Endothelial cell of umbilical vein (primary cell): ENCODE data around the gene ZNF385C. TPM values are rescaled to one million over a fixed set of nuclear protein-coding genes. Genes with fewer than 3 reads are reported as not detected.

Source experiments
- BruUV-seq: library from RNA; stranded (reverse); fragments of 400-500 nt; replicated peaks from 2 replicates; lab custom pipeline; 2021; lab: Mats Ljungman, UMichigan
- CTCF ChIA-PET: fragments of 300-600, 350-600 bp; sonication (Branson Sonifier 250); formaldehyde crosslinking; loops from one replicate; lab custom pipeline; 2021; ENCODE audit warnings: antibody characterized with exemption, inconsistent platforms; lab: Charles Lee
- POLR2A ChIA-PET: fragments of 300-600, 350-600 bp; sonication (Branson Sonifier 250); formaldehyde crosslinking; loops from one replicate; lab custom pipeline; 2021; ENCODE audit warnings: antibody characterized with exemption, inconsistent platforms; lab: Charles Lee
- DNase-seq: peaks from one replicate; pipeline ENCODE4 v3.0.0-alpha.2; 2011; ENCODE audit warnings: low read depth, low spot score
- FAIRE-seq: peaks from 2 replicates; lab custom pipeline; 2011; peaks lifted over from hg19 to GRCh38; lab: Jason Lieb, UNC
- H2AFZ ChIP-seq: 2 replicates; pipeline ENCODE4 v1.6.0; 2012; ENCODE audit warnings: low read depth, low read length, control low read depth, inconsistent platforms
- H3K27ac ChIP-seq: 2 replicates; pipeline ENCODE4 v1.5.1; 2011; ENCODE audit warnings: low read depth, mild to moderate bottlenecking, control low read depth, low read length, moderate library complexity; ENCODE audit not compliant: insufficient read depth
- H3K27me3 ChIP-seq, 2 experiments: 2 replicates each; pipeline versions ENCODE4 v1.6.0 to v1.6.1; 2011; ENCODE audit warnings: low read length in 2 of 2, mixed read lengths in 1 of 2; ENCODE audit not compliant: control insufficient read depth in 2 of 2, insufficient read depth in 2 of 2
- H3K36me3 ChIP-seq, 2 experiments: 2 replicates in 1 of 2; 3 replicates in 1 of 2; pipeline ENCODE4 v1.5.1; 2011; ENCODE audit warnings: low read length in 2 of 2, mild to moderate bottlenecking in 1 of 2, moderate library complexity in 1 of 2; ENCODE audit not compliant: control insufficient read depth in 2 of 2, insufficient read depth in 2 of 2; ENCODE audit errors: extremely low read depth in 1 of 2
- H3K4me1 ChIP-seq: 3 replicates; pipeline ENCODE4 v1.5.1; 2011; ENCODE audit warnings: mild to moderate bottlenecking, low read length; ENCODE audit not compliant: control insufficient read depth, insufficient read depth; ENCODE audit errors: extremely low read depth
- H3K4me2 ChIP-seq: 2 replicates; pipeline ENCODE4 v1.6.1; 2011; ENCODE audit warnings: low read length, control low read depth, mixed read lengths; ENCODE audit not compliant: insufficient read depth
- H3K4me3 ChIP-seq, 3 experiments: fragments of 200-600 bp in 1 of 3; sonication (generic), shearing (Covaris generic) in 1 of 3; replicated peaks in 1 of 3; 2 replicates each; pipeline ENCODE4 v1.5.1; 2011 to 2016; ENCODE audit warnings: control low read depth in 3 of 3, low read length in 3 of 3, mild to moderate bottlenecking in 2 of 3, inconsistent platforms in 1 of 3, low read depth in 1 of 3, moderate library complexity in 1 of 3; ENCODE audit not compliant: insufficient read depth in 1 of 3
- H3K79me2 ChIP-seq: 2 replicates; pipeline ENCODE4 v1.6.0; 2012; ENCODE audit warnings: low read length, inconsistent platforms; ENCODE audit not compliant: control insufficient read depth, insufficient read depth
- H3K9ac ChIP-seq: replicated peaks from 2 replicates; pipeline ENCODE3; 2011; ENCODE audit warnings: low read length, control low read depth; ENCODE audit not compliant: insufficient read depth; ENCODE audit errors: extremely low read depth
- H3K9me1 ChIP-seq: replicated peaks from 3 replicates; pipeline ENCODE4 v1.6.0; 2011; ENCODE audit warnings: mild to moderate bottlenecking, low read length; ENCODE audit not compliant: control insufficient read depth, insufficient read depth; ENCODE audit errors: extremely low read depth
- H3K9me3 ChIP-seq: replicated peaks from 2 replicates; pipeline ENCODE4 v1.5.1; 2012; ENCODE audit warnings: low read length, inconsistent platforms; ENCODE audit not compliant: control insufficient read depth, insufficient read depth
- H4K20me1 ChIP-seq: replicated peaks from 2 replicates; pipeline ENCODE3; 2011; ENCODE audit warnings: mild to moderate bottlenecking, low read length; ENCODE audit not compliant: control insufficient read depth, insufficient read depth; ENCODE audit errors: extremely low read depth
- CTCF ChIP-seq, 2 donors: IDR thresholded peaks; 1 replicate in 1 of 2; 2 replicates in 1 of 2; pipeline ENCODE4 v1.5.1; 2011; ENCODE audit warnings: low read length in 2 of 2, mild to moderate bottlenecking in 2 of 2, moderate library complexity in 2 of 2, control low read depth in 1 of 2, inconsistent platforms in 1 of 2, low read depth in 1 of 2; ENCODE audit not compliant: insufficient read depth in 1 of 2; ENCODE audit errors: extremely low read depth in 1 of 2
- EZH2 ChIP-seq: IDR thresholded peaks from 2 replicates; pipeline ENCODE4 v1.6.1; 2012; ENCODE audit warnings: borderline replicate concordance, low read depth, mild to moderate bottlenecking, moderate library complexity, low read length, inconsistent platforms; ENCODE audit not compliant: severe bottlenecking
- FOS ChIP-seq: IDR thresholded peaks from 2 replicates; pipeline ENCODE4 v1.6.1; 2011; ENCODE audit warnings: mild to moderate bottlenecking, low read length, moderate library complexity, borderline replicate concordance; ENCODE audit not compliant: insufficient read depth
- GATA2 ChIP-seq: IDR thresholded peaks from 2 replicates; pipeline ENCODE4 v1.7.0; 2011; ENCODE audit warnings: low read depth, mild to moderate bottlenecking, moderate library complexity, mixed read lengths, low read length; ENCODE audit not compliant: insufficient read length, insufficient read depth
- JUN ChIP-seq: IDR thresholded peaks from 2 replicates; pipeline ENCODE4 v1.6.1; 2011; ENCODE audit warnings: borderline replicate concordance, low read depth; ENCODE audit not compliant: insufficient read length, insufficient read depth
- MAX ChIP-seq: IDR thresholded peaks from 2 replicates; pipeline ENCODE4 v1.6.1; 2011; ENCODE audit not compliant: insufficient read depth, insufficient read length
- MYC ChIP-seq: IDR thresholded peaks from one replicate; pipeline ENCODE4 v1.6.1; 2011; ENCODE audit warnings: mild to moderate bottlenecking, low read depth, low read length
- POLR2A ChIP-seq: IDR thresholded peaks from 2 replicates; pipeline ENCODE4 v1.6.1; 2012; ENCODE audit warnings: low read depth, mild to moderate bottlenecking, control low read depth, low read length
- POLR2AphosphoS5 ChIP-seq: IDR thresholded peaks from 2 replicates; pipeline ENCODE4 v1.6.1; 2012; ENCODE audit warnings: low read depth, mild to moderate bottlenecking, control low read depth, low read length, moderate library complexity; ENCODE audit not compliant: insufficient read depth
- dilution Hi-C: fragments of 300-500 bp; cut with MboI; formaldehyde crosslinking; loops from one replicate; pipeline ENCODE4 v1.15.0; 2019; ENCODE audit warnings: low sequenced_read_pairs; ENCODE audit not compliant: extremely low pct_ligation_motif_present
- intact Hi-C: fragments of 100-400 bp; cut with micrococcal nuclease; formaldehyde crosslinking; loops from one replicate; pipeline ENCODE4 v1.10.0; 2022
- polyA plus RNA-seq, 4 experiments: library from polyadenylated mRNA; depleted of rRNA in 3 of 4; stranded (reverse) in 3 of 4; unstranded in 1 of 4; fragments of >200 nt; gene quantifications; 2 replicates each; pipeline versions ENCODE4 v1.2.1 to v1.2.3, GENCODE V29; 2011 to 2012; ENCODE audit warnings: missing spikeins in 1 of 4
- total RNA-seq: library from RNA; stranded (reverse); gene quantifications from 2 replicates; pipeline ENCODE4 v1.2.3, GENCODE V29; 2021

Gene ZNF385C
- total and polyA plus RNA-seq, 2 donors (not counting 3 experiments of a cell fraction or from before 2014, with no cell fraction given): 0.07 TPM; not detected in 1

- dilution Hi-C loops: no loop called here
- POLR2A ChIA-PET: no interaction called here
- peaks cover 15% of the 10 kb centered on the region for H3K4me1 ChIP-seq
- H3K27ac ChIP-seq: no peak overlapping the region
- H3K9me3 ChIP-seq: no peaks in the 10 kb centered on the region
- TF ChIP-seq CTCF (IDR thresholded peaks at IDR 0.05; ENCODE audit: extremely low read depth in 1 of 2, insufficient read depth in 1 of 2, low read depth in 1 of 2, low read length in 2 of 2): no peak
- no peak for TF ChIP-seq JUN
- TF ChIP-seq FOS: no peak
- TF ChIP-seq MAX: no peak
- TF ChIP-seq POLR2AphosphoS5: no peak
- no peak for TF ChIP-seq POLR2A
- no peak for TF ChIP-seq GATA2
- TF ChIP-seq MYC: no peak
- no peak for TF ChIP-seq EZH2
- CTCF ChIA-PET: interaction anchor here (1.6 kb wide), 1 partner anchor 23 kb away, joined by 4 read pairs; no protein-coding TSS in a partner anchor
- intact Hi-C loops: no loop called here
- FAIRE-seq (no peak), DNase-seq (no peak)
- peaks cover 20 to 47% of the 10 kb centered on the region in 2 experiments for H3K36me3 ChIP-seq
- H3K4me2 ChIP-seq: no peak overlapping the region
- no peak overlapping the region for H3K4me3 ChIP-seq
- H3K79me2 ChIP-seq: peaks cover 31% of the 10 kb centered on the region
- H2AFZ ChIP-seq: no peak overlapping the region
- BruUV-seq: no TSS peak
- H4K20me1 ChIP-seq: peaks cover 9% of the 10 kb centered on the region
- H3K9me1 ChIP-seq: no peaks in the 10 kb centered on the region
- no peaks in the 10 kb centered on the region for H3K27me3 ChIP-seq
- no peak overlapping the region for H3K9ac ChIP-seq
Measured at GRCh38 chr17:41998497-41998896, 99.8 kb downstream of the ZNF385C start.
